22Rv1 (cell line): Measurements from ENCODE around the gene ABHD4.

ENCODE experiments used
- ZFX ChIP-seq: fragments of 450-650 bp; IDR thresholded peaks from 2 replicates; pipeline ENCODE4 v1.6.1; 2017; ENCODE audit warnings: antibody characterized with exemption, borderline replicate concordance
- TF ChIP-seq, protein P1 (sequence below): fragments of 450-650 bp; IDR thresholded peaks from 2 replicates; pipeline ENCODE4 v1.5.1; 2017; ENCODE audit warnings: mild to moderate bottlenecking

DNA sequence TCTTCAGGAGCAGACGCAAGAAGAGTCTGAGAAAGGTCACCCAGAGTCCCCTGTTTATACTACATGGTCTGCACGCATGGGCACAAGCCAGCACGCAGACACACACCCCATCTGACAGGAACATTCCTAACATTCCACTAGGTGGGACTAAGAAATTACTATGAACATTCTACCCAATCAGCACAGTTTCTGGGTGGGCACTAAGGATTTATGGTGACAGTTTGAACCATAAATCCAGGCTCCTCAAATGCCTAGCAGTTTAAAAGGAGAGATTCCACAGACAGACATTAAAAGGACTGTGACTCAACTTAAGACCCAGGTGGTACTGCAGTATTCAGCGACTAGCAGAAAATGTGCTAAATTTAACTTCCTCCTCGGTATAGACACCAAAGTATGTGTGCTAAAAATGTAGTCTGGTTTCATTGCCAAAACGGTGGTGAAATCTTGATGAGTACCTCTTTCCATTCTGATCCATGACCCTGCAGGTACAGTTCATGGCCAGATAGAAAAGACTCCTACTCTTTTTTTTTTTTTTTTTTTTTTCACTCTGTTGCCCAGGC lies 16.2 kb downstream of the ABHD4 start:
- TF ChIP-seq, protein P1, sequence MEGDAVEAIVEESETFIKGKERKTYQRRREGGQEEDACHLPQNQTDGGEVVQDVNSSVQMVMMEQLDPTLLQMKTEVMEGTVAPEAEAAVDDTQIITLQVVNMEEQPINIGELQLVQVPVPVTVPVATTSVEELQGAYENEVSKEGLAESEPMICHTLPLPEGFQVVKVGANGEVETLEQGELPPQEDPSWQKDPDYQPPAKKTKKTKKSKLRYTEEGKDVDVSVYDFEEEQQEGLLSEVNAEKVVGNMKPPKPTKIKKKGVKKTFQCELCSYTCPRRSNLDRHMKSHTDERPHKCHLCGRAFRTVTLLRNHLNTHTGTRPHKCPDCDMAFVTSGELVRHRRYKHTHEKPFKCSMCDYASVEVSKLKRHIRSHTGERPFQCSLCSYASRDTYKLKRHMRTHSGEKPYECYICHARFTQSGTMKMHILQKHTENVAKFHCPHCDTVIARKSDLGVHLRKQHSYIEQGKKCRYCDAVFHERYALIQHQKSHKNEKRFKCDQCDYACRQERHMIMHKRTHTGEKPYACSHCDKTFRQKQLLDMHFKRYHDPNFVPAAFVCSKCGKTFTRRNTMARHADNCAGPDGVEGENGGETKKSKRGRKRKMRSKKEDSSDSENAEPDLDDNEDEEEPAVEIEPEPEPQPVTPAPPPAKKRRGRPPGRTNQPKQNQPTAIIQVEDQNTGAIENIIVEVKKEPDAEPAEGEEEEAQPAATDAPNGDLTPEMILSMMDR = no peak
- TF ChIP-seq ZFX = no peak
